Endothelial cell of umbilical vein (primary cell): ENCODE data around the gene NUAK1. TPM values are rescaled to one million over a fixed set of nuclear protein-coding genes. Genes with fewer than 3 reads are reported as not detected.

Experiments
- BruUV-seq: library from RNA; stranded (reverse); fragments of 400-500 nt; replicated peaks from 2 replicates; lab custom pipeline; 2021; lab: Mats Ljungman, UMichigan
- CTCF ChIA-PET: fragments of 300-600, 350-600 bp; sonication (Branson Sonifier 250); formaldehyde crosslinking; loops from one replicate; lab custom pipeline; 2021; ENCODE audit warnings: antibody characterized with exemption, inconsistent platforms; lab: Charles Lee
- POLR2A ChIA-PET: fragments of 300-600, 350-600 bp; sonication (Branson Sonifier 250); formaldehyde crosslinking; loops from one replicate; lab custom pipeline; 2021; ENCODE audit warnings: antibody characterized with exemption, inconsistent platforms; lab: Charles Lee
- DNase-seq: peaks from one replicate; pipeline ENCODE4 v3.0.0-alpha.2; 2011; ENCODE audit warnings: low read depth, low spot score
- FAIRE-seq: peaks from 2 replicates; lab custom pipeline; 2011; peaks lifted over from hg19 to GRCh38; lab: Jason Lieb, UNC
- H2AFZ ChIP-seq: 2 replicates; pipeline ENCODE4 v1.6.0; 2012; ENCODE audit warnings: low read depth, low read length, control low read depth, inconsistent platforms
- H3K27ac ChIP-seq: 2 replicates; pipeline ENCODE4 v1.5.1; 2011; ENCODE audit warnings: low read depth, mild to moderate bottlenecking, control low read depth, low read length, moderate library complexity; ENCODE audit not compliant: insufficient read depth
- H3K27me3 ChIP-seq, 2 experiments: 2 replicates each; pipeline versions ENCODE4 v1.6.0 to v1.6.1; 2011; ENCODE audit warnings: low read length in 2 of 2, mixed read lengths in 1 of 2; ENCODE audit not compliant: control insufficient read depth in 2 of 2, insufficient read depth in 2 of 2
- H3K36me3 ChIP-seq, 2 experiments: 2 replicates in 1 of 2; 3 replicates in 1 of 2; pipeline ENCODE4 v1.5.1; 2011; ENCODE audit warnings: low read length in 2 of 2, mild to moderate bottlenecking in 1 of 2, moderate library complexity in 1 of 2; ENCODE audit not compliant: control insufficient read depth in 2 of 2, insufficient read depth in 2 of 2; ENCODE audit errors: extremely low read depth in 1 of 2
- H3K4me1 ChIP-seq: 3 replicates; pipeline ENCODE4 v1.5.1; 2011; ENCODE audit warnings: mild to moderate bottlenecking, low read length; ENCODE audit not compliant: control insufficient read depth, insufficient read depth; ENCODE audit errors: extremely low read depth
- H3K4me2 ChIP-seq: 2 replicates; pipeline ENCODE4 v1.6.1; 2011; ENCODE audit warnings: low read length, control low read depth, mixed read lengths; ENCODE audit not compliant: insufficient read depth
- H3K4me3 ChIP-seq, 3 experiments: fragments of 200-600 bp in 1 of 3; sonication (generic), shearing (Covaris generic) in 1 of 3; replicated peaks in 1 of 3; 2 replicates each; pipeline ENCODE4 v1.5.1; 2011 to 2016; ENCODE audit warnings: control low read depth in 3 of 3, low read length in 3 of 3, mild to moderate bottlenecking in 2 of 3, inconsistent platforms in 1 of 3, low read depth in 1 of 3, moderate library complexity in 1 of 3; ENCODE audit not compliant: insufficient read depth in 1 of 3
- H3K79me2 ChIP-seq: 2 replicates; pipeline ENCODE4 v1.6.0; 2012; ENCODE audit warnings: low read length, inconsistent platforms; ENCODE audit not compliant: control insufficient read depth, insufficient read depth
- H3K9ac ChIP-seq: replicated peaks from 2 replicates; pipeline ENCODE3; 2011; ENCODE audit warnings: low read length, control low read depth; ENCODE audit not compliant: insufficient read depth; ENCODE audit errors: extremely low read depth
- H3K9me1 ChIP-seq: replicated peaks from 3 replicates; pipeline ENCODE4 v1.6.0; 2011; ENCODE audit warnings: mild to moderate bottlenecking, low read length; ENCODE audit not compliant: control insufficient read depth, insufficient read depth; ENCODE audit errors: extremely low read depth
- H3K9me3 ChIP-seq: replicated peaks from 2 replicates; pipeline ENCODE4 v1.5.1; 2012; ENCODE audit warnings: low read length, inconsistent platforms; ENCODE audit not compliant: control insufficient read depth, insufficient read depth
- H4K20me1 ChIP-seq: replicated peaks from 2 replicates; pipeline ENCODE3; 2011; ENCODE audit warnings: mild to moderate bottlenecking, low read length; ENCODE audit not compliant: control insufficient read depth, insufficient read depth; ENCODE audit errors: extremely low read depth
- CTCF ChIP-seq, 2 donors: IDR thresholded peaks; 1 replicate in 1 of 2; 2 replicates in 1 of 2; pipeline ENCODE4 v1.5.1; 2011; ENCODE audit warnings: low read length in 2 of 2, mild to moderate bottlenecking in 2 of 2, moderate library complexity in 2 of 2, control low read depth in 1 of 2, inconsistent platforms in 1 of 2, low read depth in 1 of 2; ENCODE audit not compliant: insufficient read depth in 1 of 2; ENCODE audit errors: extremely low read depth in 1 of 2
- EZH2 ChIP-seq: IDR thresholded peaks from 2 replicates; pipeline ENCODE4 v1.6.1; 2012; ENCODE audit warnings: borderline replicate concordance, low read depth, mild to moderate bottlenecking, moderate library complexity, low read length, inconsistent platforms; ENCODE audit not compliant: severe bottlenecking
- FOS ChIP-seq: IDR thresholded peaks from 2 replicates; pipeline ENCODE4 v1.6.1; 2011; ENCODE audit warnings: mild to moderate bottlenecking, low read length, moderate library complexity, borderline replicate concordance; ENCODE audit not compliant: insufficient read depth
- GATA2 ChIP-seq: IDR thresholded peaks from 2 replicates; pipeline ENCODE4 v1.7.0; 2011; ENCODE audit warnings: low read depth, mild to moderate bottlenecking, moderate library complexity, mixed read lengths, low read length; ENCODE audit not compliant: insufficient read length, insufficient read depth
- JUN ChIP-seq: IDR thresholded peaks from 2 replicates; pipeline ENCODE4 v1.6.1; 2011; ENCODE audit warnings: borderline replicate concordance, low read depth; ENCODE audit not compliant: insufficient read length, insufficient read depth
- MAX ChIP-seq: IDR thresholded peaks from 2 replicates; pipeline ENCODE4 v1.6.1; 2011; ENCODE audit not compliant: insufficient read depth, insufficient read length
- MYC ChIP-seq: IDR thresholded peaks from one replicate; pipeline ENCODE4 v1.6.1; 2011; ENCODE audit warnings: mild to moderate bottlenecking, low read depth, low read length
- POLR2A ChIP-seq: IDR thresholded peaks from 2 replicates; pipeline ENCODE4 v1.6.1; 2012; ENCODE audit warnings: low read depth, mild to moderate bottlenecking, control low read depth, low read length
- POLR2AphosphoS5 ChIP-seq: IDR thresholded peaks from 2 replicates; pipeline ENCODE4 v1.6.1; 2012; ENCODE audit warnings: low read depth, mild to moderate bottlenecking, control low read depth, low read length, moderate library complexity; ENCODE audit not compliant: insufficient read depth
- dilution Hi-C: fragments of 300-500 bp; cut with MboI; formaldehyde crosslinking; loops from one replicate; pipeline ENCODE4 v1.15.0; 2019; ENCODE audit warnings: low sequenced_read_pairs; ENCODE audit not compliant: extremely low pct_ligation_motif_present
- intact Hi-C: fragments of 100-400 bp; cut with micrococcal nuclease; formaldehyde crosslinking; loops from one replicate; pipeline ENCODE4 v1.10.0; 2022
- polyA plus RNA-seq, 4 experiments: library from polyadenylated mRNA; depleted of rRNA in 3 of 4; stranded (reverse) in 3 of 4; unstranded in 1 of 4; fragments of >200 nt; gene quantifications; 2 replicates each; pipeline versions ENCODE4 v1.2.1 to v1.2.3, GENCODE V29; 2011 to 2012; ENCODE audit warnings: missing spikeins in 1 of 4
- total RNA-seq: library from RNA; stranded (reverse); gene quantifications from 2 replicates; pipeline ENCODE4 v1.2.3, GENCODE V29; 2021

Gene NUAK1
- total and polyA plus RNA-seq, 2 donors (not counting 3 experiments of a cell fraction or from before 2014, with no cell fraction given), result 34.2 to 39.7 TPM

- ChIA-PET POLR2A (no interaction called here), CTCF (no interaction called here)
- dilution Hi-C loops (no loop called here), intact Hi-C loops (no loop called here)
- Histone ChIP-seq H3K9ac (no peak overlapping the region), H4K20me1 (no peaks in the 10 kb centered on the region), H3K9me1 (no peaks in the 10 kb centered on the region), H3K79me2 (no peaks in the 10 kb centered on the region), H2AFZ (no peak overlapping the region), H3K4me3 (no peak overlapping the region), H3K27ac (no peak overlapping the region), H3K9me3 (no peaks in the 10 kb centered on the region), H3K27me3 (no peaks in the 10 kb centered on the region), H3K4me2 (no peak overlapping the region), H3K36me3 (no peaks in the 10 kb centered on the region), H3K4me1 (peaks cover 12% of the 10 kb centered on the region)
- no peak for DNase-seq
- TF ChIP-seq POLR2AphosphoS5 (no peak), GATA2 (no peak), FOS (no peak), CTCF (IDR thresholded peaks at IDR 0.05; ENCODE audit: extremely low read depth in 1 of 2, insufficient read depth in 1 of 2, low read depth in 1 of 2, low read length in 2 of 2) (no peak), EZH2 (no peak), MYC (no peak), POLR2A (no peak), JUN (no peak), MAX (no peak)
- no peak for FAIRE-seq
- no TSS peak for BruUV-seq
Measured at GRCh38 chr12:106058256-106059182, 80.2 kb downstream of the NUAK1 start.
